ENCODE data around the gene HDLBP.

The HDLBP gene

GRCh38 chr2:241226723-241227572 lies 88.5 kb downstream of the HDLBP start:
- no peak for DNase-seq

GRCh38 chr2:241225983-241226382 lies 89.5 kb downstream of the HDLBP start:
- no peak for DNase-seq

- no peak for DNase-seq
These were observed 89.9 kb downstream of the HDLBP start for GRCh38 chr2:241225545-241225944.

GRCh38 chr2:241224851-241225438 lies 90.5 kb downstream of the HDLBP start:
- DNase-seq: no peak

- no peak for DNase-seq
These were observed 91.2 kb downstream of the HDLBP start for GRCh38 chr2:241224018-241224850.

GRCh38 chr2:241223211-241224017 lies 92.1 kb downstream of the HDLBP start:
- no peak for DNase-seq

- no peak for DNase-seq
These were observed 95.6 kb downstream of the HDLBP start for GRCh38 chr2:241219856-241220356.

GRCh38 chr2:241219030-241219382 lies 96.5 kb downstream of the HDLBP start:
- no peak for DNase-seq

- peak; percentile 69 for DNase-seq
These were observed 97.1 kb downstream of the HDLBP start for GRCh38 chr2:241218131-241219029.

GRCh38 chr2:241217320-241218031 lies 98.0 kb downstream of the HDLBP start:
- peak; percentile 77 for DNase-seq

GRCh38 chr2:241216211-241216761 lies 99.2 kb downstream of the HDLBP start:
- DNase-seq: no peak

- no peak for DNase-seq
These were observed 100.1 kb downstream of the HDLBP start for GRCh38 chr2:241215421-241215820.

- DNase-seq: no peak
These were observed 100.7 kb downstream of the HDLBP start for GRCh38 chr2:241214766-241215165.

GRCh38 chr2:241214209-241214608 lies 101.3 kb downstream of the HDLBP start:
- no peak for DNase-seq

GRCh38 chr2:241213567-241213966 lies 101.9 kb downstream of the HDLBP start:
- no peak for DNase-seq

GRCh38 chr2:241213041-241213440 lies 102.4 kb downstream of the HDLBP start:
- no peak for DNase-seq

GRCh38 chr2:241211276-241211675 lies 104.2 kb downstream of the HDLBP start:
- no peak for DNase-seq

- no peak for DNase-seq
These were observed 106.2 kb downstream of the HDLBP start for GRCh38 chr2:241209271-241209670.

GRCh38 chr2:241208058-241208457 lies 107.4 kb downstream of the HDLBP start:
- no peak for DNase-seq

- no peak for DNase-seq
These were observed 107.8 kb downstream of the HDLBP start for GRCh38 chr2:241207641-241208040.

Data from activated CD8-positive, alpha-beta memory T cell treated with anti-CD3 and anti-CD28 coated beads for 24 hours (primary cell).